ENCODE measurements around the gene APMAP. TPM values are rescaled to one million over a fixed set of nuclear protein-coding genes. Genes with fewer than 3 reads are reported as not detected.

Gene APMAP
- total RNA-seq, 4 donors from 2014 or later: 18.8 to 78.7 (median 57.7) TPM

DNA sequence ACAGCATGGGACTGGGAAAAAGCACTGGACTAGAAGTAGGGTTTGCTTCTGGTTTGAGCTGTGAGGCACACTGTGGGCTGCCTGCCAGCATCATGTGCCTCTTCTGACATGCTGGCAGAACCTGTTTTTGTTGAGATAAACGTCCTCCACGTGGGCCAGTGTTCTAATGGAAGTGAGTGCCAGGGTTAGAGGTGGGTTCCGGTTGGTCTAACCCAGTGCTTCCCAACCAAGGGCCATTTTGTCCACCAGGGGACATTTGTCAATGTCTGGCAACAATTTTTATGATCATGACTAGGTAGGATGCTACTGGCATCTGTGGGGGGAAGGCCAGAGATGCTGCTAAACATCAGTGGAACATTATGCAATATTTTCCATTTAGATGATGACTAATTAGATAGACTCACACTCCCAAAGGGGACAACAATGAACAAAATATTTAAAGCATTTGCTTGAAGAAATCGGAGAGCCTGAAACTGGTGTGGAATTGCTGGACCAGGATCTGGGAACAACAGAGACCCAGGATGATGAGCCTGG is 7.8 kb upstream of the APMAP start:
- no peak for TF ChIP-seq POLR2A (IDR thresholded peaks at IDR 0.05)
- TF ChIP-seq, protein P1, sequence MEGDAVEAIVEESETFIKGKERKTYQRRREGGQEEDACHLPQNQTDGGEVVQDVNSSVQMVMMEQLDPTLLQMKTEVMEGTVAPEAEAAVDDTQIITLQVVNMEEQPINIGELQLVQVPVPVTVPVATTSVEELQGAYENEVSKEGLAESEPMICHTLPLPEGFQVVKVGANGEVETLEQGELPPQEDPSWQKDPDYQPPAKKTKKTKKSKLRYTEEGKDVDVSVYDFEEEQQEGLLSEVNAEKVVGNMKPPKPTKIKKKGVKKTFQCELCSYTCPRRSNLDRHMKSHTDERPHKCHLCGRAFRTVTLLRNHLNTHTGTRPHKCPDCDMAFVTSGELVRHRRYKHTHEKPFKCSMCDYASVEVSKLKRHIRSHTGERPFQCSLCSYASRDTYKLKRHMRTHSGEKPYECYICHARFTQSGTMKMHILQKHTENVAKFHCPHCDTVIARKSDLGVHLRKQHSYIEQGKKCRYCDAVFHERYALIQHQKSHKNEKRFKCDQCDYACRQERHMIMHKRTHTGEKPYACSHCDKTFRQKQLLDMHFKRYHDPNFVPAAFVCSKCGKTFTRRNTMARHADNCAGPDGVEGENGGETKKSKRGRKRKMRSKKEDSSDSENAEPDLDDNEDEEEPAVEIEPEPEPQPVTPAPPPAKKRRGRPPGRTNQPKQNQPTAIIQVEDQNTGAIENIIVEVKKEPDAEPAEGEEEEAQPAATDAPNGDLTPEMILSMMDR (IDR thresholded peaks at IDR 0.05): no peak
- Histone ChIP-seq H3K4me3 (no peak overlapping the region), H3K27me3 (no peaks in the 10 kb centered on the region), H3K9me3 (no peaks in the 10 kb centered on the region), H3K4me1 (peaks cover under 1 to 9% of the 10 kb centered on the region in 2 donors), H3K36me3 (no peaks in the 10 kb centered on the region), H3K27ac (peak overlapping the region; percentile 35 to 61)
- peak; percentile 69 to 80 for DNase-seq
- intact Hi-C loops (cut with DNase I; ENCODE audit: low total_unique reads): no loop called here

DNA sequence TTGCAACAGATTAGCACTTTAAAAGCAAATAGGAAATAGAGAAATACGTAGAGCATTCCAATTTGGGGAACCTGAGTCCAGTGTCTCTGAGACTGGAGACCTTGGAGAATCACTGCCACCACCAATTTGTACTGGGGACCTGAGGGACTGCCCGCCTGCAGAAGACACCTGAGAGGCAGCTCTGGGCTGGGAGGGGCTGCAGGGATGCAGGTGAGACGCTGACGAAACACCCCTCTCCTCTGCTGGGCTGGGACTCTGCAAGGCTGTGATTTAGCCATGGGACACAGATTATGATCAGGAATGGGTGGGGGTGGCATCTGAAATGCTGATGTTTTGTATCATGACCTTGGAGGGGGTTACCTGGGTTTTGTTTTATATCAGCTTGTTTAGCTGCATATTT is 7.0 kb upstream of the APMAP start:
- intact Hi-C loops (cut with DNase I; ENCODE audit: low total_unique reads): loop anchor here (10.0 kb wide), 1 partner anchor 395 kb away; the partner anchor contains the start of gene ABHD12

DNA sequence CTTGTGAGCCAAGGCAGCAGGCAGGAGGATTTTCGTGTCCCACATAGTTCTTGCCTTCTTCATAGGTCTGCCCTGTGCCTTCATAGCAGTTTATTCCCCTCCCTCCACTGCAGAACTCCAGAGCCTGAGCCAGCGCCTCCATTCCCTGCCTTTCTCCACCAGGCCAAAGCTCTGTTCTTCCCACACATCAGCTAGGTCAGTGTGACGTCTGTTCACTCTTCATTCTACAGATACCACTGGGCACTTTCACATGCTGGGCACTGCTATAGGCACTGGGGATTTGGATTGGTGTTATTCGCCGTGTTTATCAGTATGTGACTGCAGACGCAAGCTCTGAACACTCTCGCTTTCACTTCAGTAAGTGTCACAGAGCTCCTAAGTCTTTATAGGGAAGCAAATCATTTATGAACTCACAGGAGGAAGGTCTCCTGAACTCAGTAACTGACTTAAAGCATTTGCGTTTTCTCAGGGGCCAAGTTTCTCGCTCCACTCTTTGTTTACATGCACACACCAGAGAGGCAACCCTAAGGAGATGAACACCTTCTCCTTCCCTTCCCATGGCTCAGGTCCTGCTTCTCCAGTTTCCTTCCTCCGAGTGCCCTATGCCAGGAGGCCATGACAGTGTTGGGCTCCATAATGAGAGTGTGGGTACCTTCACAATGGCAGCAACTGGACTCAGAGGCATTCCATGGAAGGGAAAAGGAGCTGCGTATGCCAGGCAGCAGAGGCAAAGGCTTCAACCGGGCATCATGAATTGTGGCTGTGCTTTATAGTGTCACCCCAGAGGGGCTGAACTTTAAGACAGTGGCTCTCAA is 6.3 kb upstream of the APMAP start:
- H3K27ac ChIP-seq: no peak overlapping the region
- no peak overlapping the region for H3K4me3 ChIP-seq
- H3K4me1 ChIP-seq: peaks cover 4 to 9% of the 10 kb centered on the region in 2 donors
- DNase-seq: no peak
- no peaks in the 10 kb centered on the region for H3K27me3 ChIP-seq
- no peak for TF ChIP-seq POLR2A (IDR thresholded peaks at IDR 0.05)
- TF ChIP-seq, protein P1 (IDR thresholded peaks at IDR 0.05): no peak
- intact Hi-C loops (cut with DNase I; ENCODE audit: low total_unique reads): loop anchor here (10.0 kb wide), 1 partner anchor 396 kb away; the partner anchor contains the start of gene ABHD12
- H3K36me3 ChIP-seq: no peaks in the 10 kb centered on the region
- H3K9me3 ChIP-seq: no peaks in the 10 kb centered on the region

More for the DNA sequence above, 7.0 kb upstream of the APMAP start:
- Histone ChIP-seq H3K4me1 (peaks cover 4 to 9% of the 10 kb centered on the region in 2 donors), H3K27ac (peak overlapping the region in 1 of 2 donors; percentile 61), H3K27me3 (no peaks in the 10 kb centered on the region), H3K9me3 (no peaks in the 10 kb centered on the region), H3K36me3 (no peaks in the 10 kb centered on the region), H3K4me3 (no peak overlapping the region)
- DNase-seq: no peak
- TF ChIP-seq, protein P1 (IDR thresholded peaks at IDR 0.05): no peak
- no peak for TF ChIP-seq POLR2A (IDR thresholded peaks at IDR 0.05)

DNA sequence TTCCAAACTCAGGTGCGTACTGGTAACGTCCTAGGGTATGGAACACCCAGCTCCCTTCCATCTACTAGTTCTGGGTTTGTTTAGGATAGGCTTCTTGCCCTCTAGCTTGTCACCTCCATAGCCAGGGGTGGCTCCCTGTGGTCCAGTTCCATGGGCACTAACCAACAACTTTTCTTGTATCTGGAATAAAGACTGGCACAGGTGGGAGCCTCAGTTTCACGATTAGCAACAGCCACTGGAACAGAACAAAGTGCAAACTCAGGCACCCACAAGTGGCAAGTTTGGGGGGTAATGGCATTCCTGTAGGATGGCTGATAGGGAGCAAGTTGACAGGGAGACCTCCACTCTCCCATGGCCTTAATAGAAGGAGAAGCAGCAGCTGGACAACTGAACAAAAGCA is 5.6 kb upstream of the APMAP start:
- H3K4me3 ChIP-seq: no peak overlapping the region
- H3K4me1 ChIP-seq: peaks cover 4 to 9% of the 10 kb centered on the region in 2 donors
- H3K27me3 ChIP-seq: no peaks in the 10 kb centered on the region
- no peaks in the 10 kb centered on the region for H3K36me3 ChIP-seq
- no peaks in the 10 kb centered on the region for H3K9me3 ChIP-seq
- no peak overlapping the region for H3K27ac ChIP-seq
- intact Hi-C loops (cut with DNase I; ENCODE audit: low total_unique reads): loop anchor here (10.0 kb wide), 1 partner anchor 397 kb away; the partner anchor contains the start of gene ABHD12
- no peak for DNase-seq
- TF ChIP-seq, protein P1 (IDR thresholded peaks at IDR 0.05): no peak
- no peak for TF ChIP-seq POLR2A (IDR thresholded peaks at IDR 0.05)

Measured in uterus (tissue), 4 donors.